Neuron (in vitro differentiated cells): ENCODE measurements around the gene RTP5.

ENCODE experiments used
- H2AFZ ChIP-seq: one replicate; pipeline ENCODE4 v1.6.1; 2013; ENCODE audit warnings: low read depth, mild to moderate bottlenecking, inconsistent platforms, low read length, moderate library complexity
- H3K27me3 ChIP-seq: one replicate; pipeline ENCODE4 v1.6.1; 2013; ENCODE audit warnings: low read length; ENCODE audit not compliant: insufficient read depth
- H3K36me3 ChIP-seq: one replicate; pipeline ENCODE4 v1.6.1; 2013; ENCODE audit warnings: low read length; ENCODE audit not compliant: insufficient read depth
- H3K4me1 ChIP-seq: one replicate; pipeline ENCODE4 v1.6.1; 2013; ENCODE audit warnings: low read length; ENCODE audit not compliant: insufficient read depth
- H3K4me3 ChIP-seq: 2 replicates; pipeline ENCODE4 v1.5.1; 2013; ENCODE audit warnings: mild to moderate bottlenecking, low read length, moderate library complexity
- H3K9me3 ChIP-seq: one replicate; pipeline ENCODE4 v1.6.1; 2013; ENCODE audit warnings: low read length

RTP5 gene

GRCh38 chr2:241886840-241887447 lies 17.4 kb downstream of the RTP5 start:
- Histone ChIP-seq H3K9me3 (no peaks in the 10 kb centered on the region), H3K36me3 (no peaks in the 10 kb centered on the region), H3K27me3 (no peaks in the 10 kb centered on the region)

GRCh38 chr2:241887806-241888522 lies 18.4 kb downstream of the RTP5 start:
- H3K4me1 ChIP-seq, result no peaks in the 10 kb centered on the region
- no peak overlapping the region for H3K4me3 ChIP-seq
- H3K9me3 ChIP-seq, result no peaks in the 10 kb centered on the region
- no peak overlapping the region for H2AFZ ChIP-seq
- no peaks in the 10 kb centered on the region for H3K36me3 ChIP-seq
- no peaks in the 10 kb centered on the region for H3K27me3 ChIP-seq

More at GRCh38 chr2:241886840-241887447, 17.4 kb downstream of the RTP5 start:
- Histone ChIP-seq H2AFZ (no peak overlapping the region), H3K4me1 (no peaks in the 10 kb centered on the region), H3K4me3 (no peak overlapping the region)

GRCh38 chr2:241888641-241889040 lies 19.1 kb downstream of the RTP5 start:
- no peaks in the 10 kb centered on the region for H3K9me3 ChIP-seq
- H3K36me3 ChIP-seq, result no peaks in the 10 kb centered on the region
- H3K4me1 ChIP-seq, result no peaks in the 10 kb centered on the region
- H3K27me3 ChIP-seq, result no peaks in the 10 kb centered on the region
- no peak overlapping the region for H2AFZ ChIP-seq
- no peak overlapping the region for H3K4me3 ChIP-seq

- Histone ChIP-seq H3K27me3 (no peaks in the 10 kb centered on the region), H3K4me1 (no peaks in the 10 kb centered on the region), H3K36me3 (no peaks in the 10 kb centered on the region), H3K9me3 (no peaks in the 10 kb centered on the region), H3K4me3 (no peak overlapping the region), H2AFZ (no peak overlapping the region)
Measured at GRCh38 chr2:241890524-241891235, 21.2 kb downstream of the RTP5 start.

- no peaks in the 10 kb centered on the region for H3K36me3 ChIP-seq
- no peak overlapping the region for H2AFZ ChIP-seq
- no peak overlapping the region for H3K4me3 ChIP-seq
- H3K27me3 ChIP-seq, result no peaks in the 10 kb centered on the region
- no peaks in the 10 kb centered on the region for H3K9me3 ChIP-seq
- H3K4me1 ChIP-seq, result no peaks in the 10 kb centered on the region
Measured at GRCh38 chr2:241891315-241891987, 21.9 kb downstream of the RTP5 start.

GRCh38 chr2:241891988-241892298 lies 22.4 kb downstream of the RTP5 start:
- Histone ChIP-seq H2AFZ (no peak overlapping the region), H3K36me3 (no peaks in the 10 kb centered on the region), H3K4me1 (no peaks in the 10 kb centered on the region), H3K27me3 (no peaks in the 10 kb centered on the region), H3K4me3 (no peak overlapping the region), H3K9me3 (no peaks in the 10 kb centered on the region)

- Histone ChIP-seq H3K27me3 (no peaks in the 10 kb centered on the region), H3K9me3 (no peaks in the 10 kb centered on the region), H3K36me3 (no peaks in the 10 kb centered on the region), H3K4me1 (no peaks in the 10 kb centered on the region), H2AFZ (no peak overlapping the region), H3K4me3 (no peak overlapping the region)
Measured at GRCh38 chr2:241892299-241893137, 23.0 kb downstream of the RTP5 start.

GRCh38 chr2:241893265-241893664 lies 23.7 kb downstream of the RTP5 start:
- Histone ChIP-seq H3K4me1 (no peaks in the 10 kb centered on the region), H2AFZ (no peak overlapping the region), H3K36me3 (no peaks in the 10 kb centered on the region), H3K9me3 (no peaks in the 10 kb centered on the region), H3K27me3 (no peaks in the 10 kb centered on the region), H3K4me3 (no peak overlapping the region)

- H3K4me1 ChIP-seq, result no peaks in the 10 kb centered on the region
- no peak overlapping the region for H3K4me3 ChIP-seq
- no peak overlapping the region for H2AFZ ChIP-seq
- H3K27me3 ChIP-seq, result no peaks in the 10 kb centered on the region
- no peaks in the 10 kb centered on the region for H3K36me3 ChIP-seq
- H3K9me3 ChIP-seq, result no peaks in the 10 kb centered on the region
Measured at GRCh38 chr2:241894056-241894641, 24.6 kb downstream of the RTP5 start.

- no peak overlapping the region for H3K4me3 ChIP-seq
Measured at GRCh38 chr2:241894681-241895426, 25.3 kb downstream of the RTP5 start.

GRCh38 chr2:241895427-241895711 lies 25.8 kb downstream of the RTP5 start:
- Histone ChIP-seq H2AFZ (no peak overlapping the region), H3K4me1 (no peaks in the 10 kb centered on the region), H3K4me3 (no peak overlapping the region), H3K27me3 (no peaks in the 10 kb centered on the region), H3K36me3 (no peaks in the 10 kb centered on the region), H3K9me3 (no peaks in the 10 kb centered on the region)

More at GRCh38 chr2:241894681-241895426, 25.3 kb downstream of the RTP5 start:
- H3K4me1 ChIP-seq, result no peaks in the 10 kb centered on the region
- no peaks in the 10 kb centered on the region for H3K9me3 ChIP-seq
- no peak overlapping the region for H2AFZ ChIP-seq
- no peaks in the 10 kb centered on the region for H3K36me3 ChIP-seq
- no peaks in the 10 kb centered on the region for H3K27me3 ChIP-seq
